GM23338 (cell line): Measurements from ENCODE around the gene CD84. TPM values are rescaled to one million over a fixed set of nuclear protein-coding genes. Genes with fewer than 3 reads are reported as not detected.

ENCODE experiments used
- ATAC-seq: fragments of 200-7000 bp; cut with Tn5 transposase; 3 replicates; pipeline ENCODE4 v1.9.1; 2020
- DNase-seq: peaks from one replicate; pipeline ENCODE4 v3.0.0-alpha.2; 2015; ENCODE audit warnings: low spot score
- H2AFZ ChIP-seq: fragments of 200-600 bp; sonication (generic); 2 replicates; pipeline ENCODE4 v1.8.0; 2016; ENCODE audit warnings: antibody characterized with exemption, mild to moderate bottlenecking, moderate library complexity
- H3F3A ChIP-seq: fragments of 200-600 bp; sonication (generic); replicated peaks from 2 replicates; pipeline ENCODE4 v1.8.0; 2017; ENCODE audit warnings: antibody characterized with exemption, mixed run types, low read depth
- H3K27ac ChIP-seq: fragments of 200-600 bp; sonication (generic); 2 replicates; pipeline ENCODE4 v1.6.1; 2016; ENCODE audit warnings: low read depth
- H3K27me3 ChIP-seq: fragments of 200-600 bp; sonication (generic); 2 replicates; pipeline ENCODE4 v1.8.0; 2016; ENCODE audit warnings: mild to moderate bottlenecking, mixed run types, moderate library complexity; ENCODE audit not compliant: insufficient read depth
- H3K36me3 ChIP-seq: fragments of 200-600 bp; sonication (generic); 2 replicates; pipeline ENCODE4 v1.8.0; 2016; ENCODE audit warnings: mild to moderate bottlenecking; ENCODE audit not compliant: insufficient read depth
- H3K4me1 ChIP-seq: fragments of 200-600 bp; sonication (generic); 2 replicates; pipeline ENCODE4 v1.8.0; 2016; ENCODE audit warnings: mild to moderate bottlenecking, moderate library complexity; ENCODE audit not compliant: insufficient read depth
- H3K4me2 ChIP-seq: fragments of 200-600 bp; sonication (generic); 2 replicates; pipeline ENCODE4 v1.7.1; 2017; ENCODE audit warnings: mixed run types
- H3K4me3 ChIP-seq: fragments of 200-600 bp; sonication (generic); 2 replicates; pipeline ENCODE4 v1.6.1; 2016; ENCODE audit warnings: mixed run types
- H3K79me2 ChIP-seq: fragments of 200-600 bp; sonication (generic); replicated peaks from 2 replicates; pipeline ENCODE4 v1.8.0; 2017; ENCODE audit warnings: mild to moderate bottlenecking; ENCODE audit not compliant: insufficient read depth
- H3K9me2 ChIP-seq: fragments of 200-600 bp; sonication (generic); 2 replicates; pipeline ENCODE4 v1.8.0; 2017; ENCODE audit not compliant: insufficient read depth
- H4K20me1 ChIP-seq: fragments of 200-600 bp; sonication (generic); replicated peaks from 2 replicates; pipeline ENCODE4 v1.8.0; 2017; ENCODE audit warnings: mild to moderate bottlenecking; ENCODE audit not compliant: insufficient read depth
- H3K27ac Mint-ChIP-seq: 2 replicates; pipeline ENCODE4 v1.8.0; 2020; ENCODE audit warnings: inconsistent platforms, mild to moderate bottlenecking, moderate library complexity, mixed read lengths
- H3K27me3 Mint-ChIP-seq: 3 replicates; pipeline ENCODE4 v1.8.0; 2022; ENCODE audit warnings: low read depth, mild to moderate bottlenecking, moderate library complexity, mixed read lengths, inconsistent platforms; ENCODE audit not compliant: insufficient read depth, poor library complexity
- H3K36me3 Mint-ChIP-seq: 3 replicates; pipeline ENCODE4 v1.8.0; 2021; ENCODE audit warnings: low read depth, mild to moderate bottlenecking, inconsistent platforms, moderate library complexity, mixed read lengths
- H3K4me1 Mint-ChIP-seq: 3 replicates; pipeline ENCODE4 v1.8.0; 2020; ENCODE audit warnings: mild to moderate bottlenecking, inconsistent platforms, mixed read lengths
- H3K4me3 Mint-ChIP-seq: 3 replicates; pipeline ENCODE4 v1.8.0; 2021; ENCODE audit warnings: moderate library complexity, mild to moderate bottlenecking, inconsistent platforms, mixed read lengths
- H3K9me3 Mint-ChIP-seq: 3 replicates; pipeline ENCODE4 v1.8.0; 2020; ENCODE audit warnings: moderate library complexity, mild to moderate bottlenecking, inconsistent platforms, mixed read lengths
- CREB1 ChIP-seq: fragments of 250-450 bp; sonication (Bioruptor Pico); IDR thresholded peaks from 2 replicates; pipeline ENCODE4 v1.5.0; 2020; ENCODE audit warnings: low read depth, mild to moderate bottlenecking, moderate library complexity
- EZH2 ChIP-seq: fragments of 200-600 bp; sonication (generic); IDR thresholded peaks from one replicate; pipeline ENCODE4 v1.8.0; 2017; ENCODE audit warnings: antibody characterized with exemption, mild to moderate bottlenecking, low read depth; ENCODE audit not compliant: unreplicated experiment
- EZH2phosphoT487 ChIP-seq: fragments of 200-600 bp; sonication (generic); IDR thresholded peaks from one replicate; pipeline ENCODE4 v1.8.1; 2018; ENCODE audit warnings: antibody characterized with exemption; ENCODE audit not compliant: unreplicated experiment
- POLR2AphosphoS5 ChIP-seq: IDR thresholded peaks from 2 replicates; pipeline ENCODE4 v1.6.1; 2016; ENCODE audit warnings: antibody characterized with exemption, low read depth
- STAT1 ChIP-seq: IDR thresholded peaks from one replicate; pipeline ENCODE4 v1.6.1; 2016; ENCODE audit warnings: antibody characterized with exemption; ENCODE audit not compliant: unreplicated experiment
- ZNF462 ChIP-seq: fragments of 250-450 bp; sonication (Bioruptor Pico); IDR thresholded peaks from 2 replicates; pipeline ENCODE4 v1.5.0; 2020; ENCODE audit warnings: mild to moderate bottlenecking, moderate library complexity
- polyA plus RNA-seq: library from polyadenylated mRNA; unstranded; fragments of >200 nt; fragmentation: Nextera tagmentation; extraction: Ambion mirVana; gene quantifications from 2 replicates; pipeline ENCODE4 v1.2.1, GENCODE V29; 2016
- total RNA-seq: library from RNA; depleted of rRNA; stranded (reverse); fragments of >200 nt; shearing (Covaris generic); gene quantifications from 2 replicates; pipeline ENCODE4 v1.2.3, GENCODE V29; 2014
- TF ChIP-seq, protein P1 (sequence below): IDR thresholded peaks from one replicate; pipeline ENCODE4 v1.6.1; 2018; ENCODE audit warnings: antibody characterized with exemption; ENCODE audit not compliant: unreplicated experiment
- TF ChIP-seq, protein P2 (sequence below), 2 experiments: fragments of 200-600 bp in 1 of 2; sonication (generic) in 1 of 2; conservative IDR thresholded peaks; 2 replicates each; pipeline versions ENCODE4 v1.5.1 to v1.6.1; 2016 to 2017; ENCODE audit warnings: antibody characterized with exemption in 2 of 2, low read depth in 2 of 2, mild to moderate bottlenecking in 2 of 2, moderate library complexity in 1 of 2

Gene CD84
- total and polyA plus RNA-seq, 2 experiments from 2014 or later: not detected

DNA sequence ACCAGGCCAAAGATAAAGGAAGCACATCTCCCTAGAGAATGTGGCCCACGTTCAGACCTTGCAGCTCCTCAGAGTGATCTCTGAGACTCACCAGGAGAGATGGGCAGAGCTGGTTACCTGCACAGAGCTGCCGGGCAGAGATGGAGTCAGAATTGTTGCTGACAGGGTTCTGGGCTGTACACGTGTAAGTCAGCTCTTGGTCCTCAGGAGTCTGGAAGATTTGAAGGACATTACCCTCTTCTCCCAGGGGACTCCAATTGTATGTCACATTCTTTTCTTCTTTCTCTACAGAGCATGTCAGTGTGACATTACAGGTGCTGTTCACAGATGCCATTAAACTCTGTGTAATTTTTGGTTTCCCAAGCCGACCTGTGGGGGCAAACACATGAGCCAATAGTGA lies 25.5 kb downstream of the CD84 start:
- Mint-ChIP-seq H3K27ac (no peak overlapping the region), H3K36me3 (no peaks in the 10 kb centered on the region), H3K9me3 (no peaks in the 10 kb centered on the region), H3K4me3 (no peak overlapping the region), H3K27me3 (no peaks in the 10 kb centered on the region), H3K4me1 (no peaks in the 10 kb centered on the region)
- H3K4me2 ChIP-seq: no peak overlapping the region
- H4K20me1 ChIP-seq: no peaks in the 10 kb centered on the region
- H3K79me2 ChIP-seq: no peaks in the 10 kb centered on the region
- H2AFZ ChIP-seq: no peak overlapping the region
- H3F3A ChIP-seq: no peaks in the 10 kb centered on the region
- no peaks in the 10 kb centered on the region for H3K27me3 ChIP-seq
- H3K27ac ChIP-seq: no peak overlapping the region
- no peak for TF ChIP-seq CREB1 (CRISPR knock-in tag)
- no peak for TF ChIP-seq POLR2AphosphoS5
- no peak for TF ChIP-seq EZH2
- TF ChIP-seq, protein P1, sequence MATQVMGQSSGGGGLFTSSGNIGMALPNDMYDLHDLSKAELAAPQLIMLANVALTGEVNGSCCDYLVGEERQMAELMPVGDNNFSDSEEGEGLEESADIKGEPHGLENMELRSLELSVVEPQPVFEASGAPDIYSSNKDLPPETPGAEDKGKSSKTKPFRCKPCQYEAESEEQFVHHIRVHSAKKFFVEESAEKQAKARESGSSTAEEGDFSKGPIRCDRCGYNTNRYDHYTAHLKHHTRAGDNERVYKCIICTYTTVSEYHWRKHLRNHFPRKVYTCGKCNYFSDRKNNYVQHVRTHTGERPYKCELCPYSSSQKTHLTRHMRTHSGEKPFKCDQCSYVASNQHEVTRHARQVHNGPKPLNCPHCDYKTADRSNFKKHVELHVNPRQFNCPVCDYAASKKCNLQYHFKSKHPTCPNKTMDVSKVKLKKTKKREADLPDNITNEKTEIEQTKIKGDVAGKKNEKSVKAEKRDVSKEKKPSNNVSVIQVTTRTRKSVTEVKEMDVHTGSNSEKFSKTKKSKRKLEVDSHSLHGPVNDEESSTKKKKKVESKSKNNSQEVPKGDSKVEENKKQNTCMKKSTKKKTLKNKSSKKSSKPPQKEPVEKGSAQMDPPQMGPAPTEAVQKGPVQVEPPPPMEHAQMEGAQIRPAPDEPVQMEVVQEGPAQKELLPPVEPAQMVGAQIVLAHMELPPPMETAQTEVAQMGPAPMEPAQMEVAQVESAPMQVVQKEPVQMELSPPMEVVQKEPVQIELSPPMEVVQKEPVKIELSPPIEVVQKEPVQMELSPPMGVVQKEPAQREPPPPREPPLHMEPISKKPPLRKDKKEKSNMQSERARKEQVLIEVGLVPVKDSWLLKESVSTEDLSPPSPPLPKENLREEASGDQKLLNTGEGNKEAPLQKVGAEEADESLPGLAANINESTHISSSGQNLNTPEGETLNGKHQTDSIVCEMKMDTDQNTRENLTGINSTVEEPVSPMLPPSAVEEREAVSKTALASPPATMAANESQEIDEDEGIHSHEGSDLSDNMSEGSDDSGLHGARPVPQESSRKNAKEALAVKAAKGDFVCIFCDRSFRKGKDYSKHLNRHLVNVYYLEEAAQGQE: no peak
- TF ChIP-seq, protein P2, sequence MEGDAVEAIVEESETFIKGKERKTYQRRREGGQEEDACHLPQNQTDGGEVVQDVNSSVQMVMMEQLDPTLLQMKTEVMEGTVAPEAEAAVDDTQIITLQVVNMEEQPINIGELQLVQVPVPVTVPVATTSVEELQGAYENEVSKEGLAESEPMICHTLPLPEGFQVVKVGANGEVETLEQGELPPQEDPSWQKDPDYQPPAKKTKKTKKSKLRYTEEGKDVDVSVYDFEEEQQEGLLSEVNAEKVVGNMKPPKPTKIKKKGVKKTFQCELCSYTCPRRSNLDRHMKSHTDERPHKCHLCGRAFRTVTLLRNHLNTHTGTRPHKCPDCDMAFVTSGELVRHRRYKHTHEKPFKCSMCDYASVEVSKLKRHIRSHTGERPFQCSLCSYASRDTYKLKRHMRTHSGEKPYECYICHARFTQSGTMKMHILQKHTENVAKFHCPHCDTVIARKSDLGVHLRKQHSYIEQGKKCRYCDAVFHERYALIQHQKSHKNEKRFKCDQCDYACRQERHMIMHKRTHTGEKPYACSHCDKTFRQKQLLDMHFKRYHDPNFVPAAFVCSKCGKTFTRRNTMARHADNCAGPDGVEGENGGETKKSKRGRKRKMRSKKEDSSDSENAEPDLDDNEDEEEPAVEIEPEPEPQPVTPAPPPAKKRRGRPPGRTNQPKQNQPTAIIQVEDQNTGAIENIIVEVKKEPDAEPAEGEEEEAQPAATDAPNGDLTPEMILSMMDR (conservative IDR thresholded peaks at IDR 0.05; ENCODE audit: low read depth in 2 of 2): no peak
- no peak for TF ChIP-seq EZH2phosphoT487
- no peak for TF ChIP-seq ZNF462
- no peak for TF ChIP-seq STAT1
- H3K4me3 ChIP-seq: no peak overlapping the region
- no peak for ATAC-seq
- no peak for DNase-seq
- H3K9me2 ChIP-seq: peaks cover 25% of the 10 kb centered on the region
- no peaks in the 10 kb centered on the region for H3K36me3 ChIP-seq
- H3K4me1 ChIP-seq: no peaks in the 10 kb centered on the region
